ENCODE measurements around the gene ZNF511. TPM values are rescaled to one million over a fixed set of nuclear protein-coding genes. Genes with fewer than 3 reads are reported as not detected.

Gene ZNF511, protein sequence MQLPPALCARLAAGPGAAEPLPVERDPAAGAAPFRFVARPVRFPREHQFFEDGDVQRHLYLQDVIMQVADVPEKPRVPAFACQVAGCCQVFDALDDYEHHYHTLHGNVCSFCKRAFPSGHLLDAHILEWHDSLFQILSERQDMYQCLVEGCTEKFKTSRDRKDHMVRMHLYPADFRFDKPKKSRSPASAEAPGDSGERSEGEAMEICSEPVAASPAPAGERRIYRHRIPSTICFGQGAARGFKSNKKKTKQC
- 13.6 and 14.2 TPM in 2 replicates for total RNA-seq (2012; rRNA removed)
- 32.6 and 36.8 TPM in 2 replicates for polyA plus RNA-seq (2012; rRNA removed)
- 20.3 and 34.8 TPM in 2 replicates for polyA plus RNA-seq (2012; cell fraction: cytosol; rRNA removed)
- polyA plus RNA-seq (2012; cell fraction: nucleus; rRNA removed; ENCODE audit: low replicate concordance) = 33.0 and 37.6 TPM in 2 replicates
- Bru-seq, nascent RNA = percentile 50 among the genes with signal in this experiment
- BruChase-seq, experiment 1, labeled RNA remaining after a 6-hour chase = percentile 58 among the genes with signal in this experiment
- percentile 51 among the genes with signal in this experiment for BruChase-seq, experiment 2, labeled RNA remaining after a 2-hour chase
- long read RNA-seq, transcript ZNF511-202 (6 exons, 1,520 nt) = major isoform, 13 of 17 reads
- long read RNA-seq, partial matches to known transcripts = 1 of 17 reads
- long read RNA-seq, other reads (novel, unspliced or antisense) = 3 of 17 reads

DNA sequence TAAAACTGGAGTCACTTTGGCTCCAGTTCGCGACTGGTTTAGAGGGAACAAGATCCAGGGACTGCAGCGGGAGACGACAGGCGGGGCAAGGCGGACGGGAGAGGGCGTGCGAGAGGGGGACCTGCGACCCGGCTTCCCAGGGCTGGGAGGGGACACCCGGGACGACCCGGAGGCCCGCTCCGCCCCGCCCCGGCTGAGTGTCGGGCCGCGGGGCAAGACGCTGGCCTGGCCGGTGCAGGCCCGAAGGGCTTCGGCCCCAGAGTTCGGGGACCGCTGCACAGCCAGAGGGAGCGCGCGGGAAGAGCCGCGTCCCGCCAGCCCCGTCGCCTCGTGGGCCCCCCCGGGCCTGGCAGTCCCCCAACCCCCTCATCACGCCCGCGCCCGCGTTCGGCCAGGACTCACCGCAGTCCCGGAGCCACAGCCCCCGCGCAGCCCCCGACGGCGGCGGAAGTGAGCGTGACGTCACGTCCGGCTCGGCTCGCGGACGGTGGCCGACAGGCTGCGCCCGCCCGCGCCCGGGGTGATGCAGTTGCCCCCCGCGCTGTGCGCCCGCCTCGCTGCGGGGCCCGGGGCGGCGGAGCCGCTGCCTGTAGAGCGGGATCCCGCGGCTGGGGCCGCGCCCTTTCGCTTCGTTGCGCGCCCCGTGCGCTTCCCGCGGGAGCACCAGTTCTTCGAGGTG is at the start of gene ZNF511, which contains the start of gene TUBGCP2:
Gene ZNF511 (plus strand): TSS at position 494 of the 679 bp plus-strand sequence. CDS start 30 bp downstream, at position 524.
Gene TUBGCP2 (minus strand): TSS at position 452 of the 679 bp plus-strand sequence. CDS start 5,931 bp downstream, outside the sequence.
- H4K8ac ChIP-seq (ENCODE audit: low read depth in 2 of 2, low read length in 2 of 2) = peak within 1 kb of the TSS; percentile 96 to 98; a peak in 3 of 4 replicates
- H3K4me1 ChIP-seq (ENCODE audit: control insufficient read depth, insufficient read depth, low read length) = peaks cover 8% of the 10 kb centered on the region
- peak within 1 kb of the TSS; percentile 6; the same call in 1 of the 2 replicates for H3K18ac ChIP-seq (ENCODE audit: low read depth, low read length)
- dilution Hi-C loops (cut with HindIII; ENCODE audit: low sequenced_read_pairs, unreplicated experiment) (no loop called here), intact Hi-C loops (cut with micrococcal nuclease) (loop anchor here (2.0 to 5.0 kb wide), 3 partner anchors 46 to 161 kb away; partner anchors contain the start of gene KNDC1), in situ Hi-C loops (cut with MboI; ENCODE audit: low sequenced_read_pairs) (no loop called here)
- H3K9me3 ChIP-seq (ENCODE audit: control insufficient read depth, insufficient read depth, low read length) = no peaks in the 10 kb centered on the region
- peak within 1 kb of the TSS; percentile 89; the same call in 1 of the 2 replicates for H3K56ac ChIP-seq (ENCODE audit: extremely low read depth, insufficient read depth, low read length)
- no peak within 1 kb of the TSS for H2BK20ac ChIP-seq (ENCODE audit: low read depth, low read length)
- peak; percentile 82 for ATAC-seq (ENCODE audit: low read depth)
- H3K4ac ChIP-seq (ENCODE audit: low read depth, low read length) = peak within 1 kb of the TSS; percentile 99
- peak within 1 kb of the TSS; percentile 99 for H2AFZ ChIP-seq (replicated peaks; ENCODE audit: low read length, poor library complexity)
- WGBS, 2 experiments (ENCODE audit: extremely low coverage in 2 of 2, insufficient read length in 1 of 2) = 0% methylated on average over 17 of the region's 89 CpGs; no CpG with 5 or more reads in 1 of the 2 experiments
- H4K5ac ChIP-seq (ENCODE audit: low read depth, low read length) = peak within 1 kb of the TSS; percentile 18
- POLR2A ChIA-PET (ENCODE audit: unreplicated experiment) = no interaction called here
- peak within 1 kb of the TSS; percentile 69 for H2AK5ac ChIP-seq (ENCODE audit: low read depth, low read length)
- H3K27ac ChIP-seq (ENCODE audit: insufficient read depth, low read length) = peak within 1 kb of the TSS; percentile 83
- peak within 1 kb of the TSS; percentile 90 for H2BK120ac ChIP-seq (ENCODE audit: low read depth, low read length)
- peak within 1 kb of the TSS; percentile 88 for H3K9ac ChIP-seq (ENCODE audit: low read depth, low read length)
- no peak within 1 kb of the TSS for H2BK15ac ChIP-seq (ENCODE audit: low read depth, low read length)
- H4K20me1 ChIP-seq (ENCODE audit: insufficient read depth, low read length) = peaks cover 40% of the 10 kb centered on the region
- peaks cover 11 to 51% of the 10 kb centered on the region in 2 experiments for H3K79me1 ChIP-seq (ENCODE audit: low read depth in 1 of 2, low read length in 2 of 2)
- DNase-seq = peak; percentile 79
- H3K36me3 ChIP-seq (ENCODE audit: control insufficient read depth, insufficient read depth, low read length) = peaks cover 14% of the 10 kb centered on the region; the same call in 1 of the 2 replicates
- no TSS peak for BruUV-seq (replicated peaks)
- peak within 1 kb of the TSS; percentile 97 for H3K23ac ChIP-seq (ENCODE audit: low read depth, low read length)
- H3K4me3 ChIP-seq (ENCODE audit: insufficient read depth, low read depth, low read length) = peak within 1 kb of the TSS; percentile 67
- H3K14ac ChIP-seq (replicated peaks; ENCODE audit: low read depth, low read length) = peak within 1 kb of the TSS; percentile 95
- H3K4me2 ChIP-seq (ENCODE audit: low read depth, low read length) = peak within 1 kb of the TSS; percentile 100
- peak within 1 kb of the TSS; percentile 92 for H2BK5ac ChIP-seq (ENCODE audit: low read depth, low read length, poor library complexity, severe bottlenecking)
- H4K91ac ChIP-seq (ENCODE audit: insufficient read depth, low read depth, low read length) = peak within 1 kb of the TSS; percentile 94
- H2AK9ac ChIP-seq (replicated peaks; ENCODE audit: low read depth, low read length, poor library complexity) = peak within 1 kb of the TSS; percentile 99
- H3K9me1 ChIP-seq (ENCODE audit: insufficient read depth, low read length) = peaks cover 14% of the 10 kb centered on the region; the same call in 1 of the 2 replicates
- CTCF ChIA-PET = interaction anchor here (0.6 to 1.1 kb wide), 4 partner anchors 13 to 46 kb away, joined by 3 to 5 read pairs (median 4); no protein-coding TSS in a partner anchor
- H3K27me3 ChIP-seq (ENCODE audit: control insufficient read depth, insufficient read depth, low read length) = no peaks in the 10 kb centered on the region
- TF ChIP-seq RFX5 (IDR thresholded peaks at IDR 0.05; ENCODE audit: low read depth, low read length) = no peak
- 0 out of 2 replicates have a peak, but pooled peaks have one; percentile 8 for TF ChIP-seq BHLHE40 (IDR thresholded peaks at IDR 0.05; ENCODE audit: low read depth, low read length)
- TF ChIP-seq, protein P1, sequence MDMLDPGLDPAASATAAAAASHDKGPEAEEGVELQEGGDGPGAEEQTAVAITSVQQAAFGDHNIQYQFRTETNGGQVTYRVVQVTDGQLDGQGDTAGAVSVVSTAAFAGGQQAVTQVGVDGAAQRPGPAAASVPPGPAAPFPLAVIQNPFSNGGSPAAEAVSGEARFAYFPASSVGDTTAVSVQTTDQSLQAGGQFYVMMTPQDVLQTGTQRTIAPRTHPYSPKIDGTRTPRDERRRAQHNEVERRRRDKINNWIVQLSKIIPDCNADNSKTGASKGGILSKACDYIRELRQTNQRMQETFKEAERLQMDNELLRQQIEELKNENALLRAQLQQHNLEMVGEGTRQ (IDR thresholded peaks at IDR 0.05; ENCODE audit: low read depth, low read length) = no peak
- no peak for TF ChIP-seq RAD21 (IDR thresholded peaks at IDR 0.05; ENCODE audit: low read length)
- TF ChIP-seq CTCF (conservative IDR thresholded peaks at IDR 0.05; ENCODE audit: low read depth, low read length) = 0 out of 2 replicates have a peak, but pooled peaks have one; percentile 19
- peak; percentile 45; the same call in 1 of the 2 replicates for TF ChIP-seq MXI1 (IDR thresholded peaks at IDR 0.05; ENCODE audit: borderline replicate concordance, low read depth, low read length)
- 0 out of 2 replicates have a peak, but pooled peaks have one; percentile 17 for TF ChIP-seq NFE2L2 (IDR thresholded peaks at IDR 0.05; ENCODE audit: low read depth, low read length)
- no peak for TF ChIP-seq CEBPB (IDR thresholded peaks at IDR 0.05; ENCODE audit: low read depth, low read length)
- peak; percentile 95 for TF ChIP-seq MAZ (IDR thresholded peaks at IDR 0.05; ENCODE audit: borderline replicate concordance, low read depth, low read length)
- no peak for TF ChIP-seq SMC3 (IDR thresholded peaks at IDR 0.05; ENCODE audit: low read depth, low read length)
- TF ChIP-seq CHD1 (IDR thresholded peaks at IDR 0.05; ENCODE audit: low read depth, low read length) = peak; percentile 63; the same call in 1 of the 2 replicates
